ENCODE data around the gene ZNF407. TPM values are rescaled to one million over a fixed set of nuclear protein-coding genes. Genes with fewer than 3 reads are reported as not detected.

ZNF407 gene
- total and polyA plus RNA-seq, 4 donors, result 1.9 to 16.5 (median 6.6) TPM

DNA sequence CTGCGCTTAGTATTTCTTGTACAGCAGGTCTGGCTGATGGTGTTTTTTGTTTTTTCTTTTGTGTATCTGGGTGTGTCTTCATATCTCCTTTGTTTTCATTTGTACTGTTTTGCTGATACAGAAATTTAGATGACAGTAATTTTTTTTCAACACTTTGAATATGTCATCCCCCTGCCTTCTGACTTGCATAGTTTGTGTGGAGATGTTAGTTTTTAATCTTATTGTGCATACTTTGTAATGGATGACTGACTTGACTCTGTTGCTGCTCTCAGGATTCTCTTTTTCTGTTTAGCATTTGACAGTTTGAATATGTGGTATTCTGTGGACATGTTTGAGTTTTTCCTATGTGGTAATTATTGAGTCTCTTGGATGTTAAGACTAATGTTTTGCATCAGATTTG, 161.3 kb downstream of the ZNF407 start:
- H3K27me3 ChIP-seq (ENCODE audit: control insufficient read depth in 4 of 4, insufficient read depth in 4 of 4, low read length in 3 of 4), result no peaks in the 10 kb centered on the region
- no peak for DNase-seq (ENCODE audit: low spot score)
- no peaks in the 10 kb centered on the region for H3K36me3 ChIP-seq (ENCODE audit: control insufficient read depth in 4 of 4, insufficient read depth in 3 of 4, low read depth in 1 of 4, low read length in 3 of 4)
- H3K4me1 ChIP-seq (ENCODE audit: control insufficient read depth in 4 of 4, insufficient read depth in 4 of 4, low read length in 3 of 4), result no peaks in the 10 kb centered on the region
- TF ChIP-seq SP1 (IDR thresholded peaks at IDR 0.05) (no peak), RAD21 (IDR thresholded peaks at IDR 0.05) (no peak), FOXA1 (IDR thresholded peaks at IDR 0.05) (no peak), MAX (IDR thresholded peaks at IDR 0.05) (no peak), JUND (IDR thresholded peaks at IDR 0.05) (no peak), HNF4G (IDR thresholded peaks at IDR 0.05) (no peak), EGR1 (IDR thresholded peaks at IDR 0.05; ENCODE audit: low read depth in 2 of 2) (no peak), HNF4A (conservative IDR thresholded peaks at IDR 0.05) (no peak), CTCF (IDR thresholded peaks at IDR 0.05; ENCODE audit: low read depth, low read length, missing input control) (no peak), YY1 (IDR thresholded peaks at IDR 0.05) (no peak), NR2F2 (IDR thresholded peaks at IDR 0.05) (no peak), RXRA (IDR thresholded peaks at IDR 0.05) (no peak), FOXA2 (IDR thresholded peaks at IDR 0.05) (no peak), GABPA (IDR thresholded peaks at IDR 0.05 in 1 of 2, conservative IDR thresholded peaks at IDR 0.05 in 1 of 2) (no peak)
- TF ChIP-seq, protein P1, sequence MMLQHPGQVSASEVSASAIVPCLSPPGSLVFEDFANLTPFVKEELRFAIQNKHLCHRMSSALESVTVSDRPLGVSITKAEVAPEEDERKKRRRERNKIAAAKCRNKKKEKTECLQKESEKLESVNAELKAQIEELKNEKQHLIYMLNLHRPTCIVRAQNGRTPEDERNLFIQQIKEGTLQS (IDR thresholded peaks at IDR 0.05), result no peak
- no peak overlapping the region for H3K27ac ChIP-seq (ENCODE audit: low read depth in 1 of 2, low read length in 2 of 2)
- no peaks in the 10 kb centered on the region for H3K9me3 ChIP-seq (ENCODE audit: control insufficient read depth in 4 of 4, low read length in 3 of 4)
- 100% methylated on average over 1 of the region's 1 CpG for WGBS
- H3K4me3 ChIP-seq (ENCODE audit: low read depth in 1 of 3, low read length in 3 of 3), result no peak overlapping the region
- no peak overlapping the region for H3K9ac ChIP-seq (ENCODE audit: low read depth in 1 of 2, low read length in 2 of 2)

GRCh38 chr18:74760026-74760425, 162.4 kb downstream of the ZNF407 start:
- 97% methylated on average over 3 of the region's 3 CpGs for WGBS
- Histone ChIP-seq H3K4me1 (ENCODE audit: control insufficient read depth in 4 of 4, insufficient read depth in 4 of 4, low read length in 3 of 4) (no peaks in the 10 kb centered on the region), H3K27ac (ENCODE audit: low read depth in 1 of 2, low read length in 2 of 2) (no peak overlapping the region), H3K27me3 (ENCODE audit: control insufficient read depth in 4 of 4, insufficient read depth in 4 of 4, low read length in 3 of 4) (no peaks in the 10 kb centered on the region), H3K36me3 (ENCODE audit: control insufficient read depth in 4 of 4, insufficient read depth in 3 of 4, low read depth in 1 of 4, low read length in 3 of 4) (no peaks in the 10 kb centered on the region), H3K4me3 (ENCODE audit: low read depth in 1 of 3, low read length in 3 of 3) (no peak overlapping the region), H3K9ac (ENCODE audit: low read depth in 1 of 2, low read length in 2 of 2) (no peak overlapping the region), H3K9me3 (ENCODE audit: control insufficient read depth in 4 of 4, low read length in 3 of 4) (no peaks in the 10 kb centered on the region)
- DNase-seq (ENCODE audit: low spot score), result no peak
- TF ChIP-seq HNF4A (conservative IDR thresholded peaks at IDR 0.05) (no peak), FOXA1 (IDR thresholded peaks at IDR 0.05) (no peak), GABPA (IDR thresholded peaks at IDR 0.05 in 1 of 2, conservative IDR thresholded peaks at IDR 0.05 in 1 of 2) (no peak), NR2F2 (IDR thresholded peaks at IDR 0.05) (no peak), TAF1 (conservative IDR thresholded peaks at IDR 0.05) (no peak), HNF4G (IDR thresholded peaks at IDR 0.05) (no peak), YY1 (IDR thresholded peaks at IDR 0.05) (no peak), EGR1 (IDR thresholded peaks at IDR 0.05; ENCODE audit: low read depth in 2 of 2) (no peak)
- TF ChIP-seq, protein P1 (IDR thresholded peaks at IDR 0.05), result no peak
- TF ChIP-seq, protein P2, sequence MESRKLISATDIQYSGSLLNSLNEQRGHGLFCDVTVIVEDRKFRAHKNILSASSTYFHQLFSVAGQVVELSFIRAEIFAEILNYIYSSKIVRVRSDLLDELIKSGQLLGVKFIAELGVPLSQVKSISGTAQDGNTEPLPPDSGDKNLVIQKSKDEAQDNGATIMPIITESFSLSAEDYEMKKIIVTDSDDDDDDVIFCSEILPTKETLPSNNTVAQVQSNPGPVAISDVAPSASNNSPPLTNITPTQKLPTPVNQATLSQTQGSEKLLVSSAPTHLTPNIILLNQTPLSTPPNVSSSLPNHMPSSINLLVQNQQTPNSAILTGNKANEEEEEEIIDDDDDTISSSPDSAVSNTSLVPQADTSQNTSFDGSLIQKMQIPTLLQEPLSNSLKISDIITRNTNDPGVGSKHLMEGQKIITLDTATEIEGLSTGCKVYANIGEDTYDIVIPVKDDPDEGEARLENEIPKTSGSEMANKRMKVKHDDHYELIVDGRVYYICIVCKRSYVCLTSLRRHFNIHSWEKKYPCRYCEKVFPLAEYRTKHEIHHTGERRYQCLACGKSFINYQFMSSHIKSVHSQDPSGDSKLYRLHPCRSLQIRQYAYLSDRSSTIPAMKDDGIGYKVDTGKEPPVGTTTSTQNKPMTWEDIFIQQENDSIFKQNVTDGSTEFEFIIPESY (IDR thresholded peaks at IDR 0.05), result no peak
